Measurements from ENCODE around the gene RBMS3. TPM values are rescaled to one million over a fixed set of nuclear protein-coding genes. Genes with fewer than 3 reads are reported as not detected.

RBMS3 gene
- total RNA-seq, 1 donor from 2014 or later, result 0.47 TPM

GRCh38 chr3:29274667-29275066 lies 6.2 kb upstream of the RBMS3 start:
- H3K4me3 ChIP-seq, result no peak overlapping the region
- H3K27me3 ChIP-seq, result no peaks in the 10 kb centered on the region
- Mint-ChIP-seq H3K9me3 (no peaks in the 10 kb centered on the region), H3K27ac (no peak overlapping the region), H3K27me3 (ENCODE audit: insufficient read depth, low read depth) (peaks cover 2% of the 10 kb centered on the region), H3K4me1 (peaks cover 7% of the 10 kb centered on the region), H3K36me3 (no peaks in the 10 kb centered on the region), H3K4me3 (no peak overlapping the region)
- no peak overlapping the region for H3K9ac ChIP-seq
- H2AFZ ChIP-seq (replicated peaks), result no peak overlapping the region
- no peaks in the 10 kb centered on the region for H3F3A ChIP-seq (ENCODE audit: low read depth)
- no peak for DNase-seq (ENCODE audit: low spot score)
- H3K79me2 ChIP-seq (ENCODE audit: low read depth), result no peaks in the 10 kb centered on the region
- no peaks in the 10 kb centered on the region for H4K20me1 ChIP-seq (ENCODE audit: low read depth)
- TF ChIP-seq EZH2 (IDR thresholded peaks at IDR 0.05) (no peak), EZH2phosphoT487 (IDR thresholded peaks at IDR 0.05) (no peak), CTCF (IDR thresholded peaks at IDR 0.05) (no peak)
- H3K27ac ChIP-seq, result no peak overlapping the region
- no peaks in the 10 kb centered on the region for H3K36me3 ChIP-seq
- no peaks in the 10 kb centered on the region for H3K4me1 ChIP-seq
- no peak overlapping the region for H3K4me2 ChIP-seq
- no peaks in the 10 kb centered on the region for H3K9me3 ChIP-seq (ENCODE audit: low read depth)

GRCh38 chr3:29275309-29275708 lies 5.6 kb upstream of the RBMS3 start:
- no peaks in the 10 kb centered on the region for H3K36me3 ChIP-seq
- Mint-ChIP-seq H3K27ac (peak overlapping the region; percentile 38), H3K4me1 (peaks cover 12% of the 10 kb centered on the region), H3K9me3 (no peaks in the 10 kb centered on the region), H3K27me3 (ENCODE audit: insufficient read depth, low read depth) (peaks cover 2% of the 10 kb centered on the region), H3K36me3 (no peaks in the 10 kb centered on the region), H3K4me3 (no peak overlapping the region)
- no peak overlapping the region for H2AFZ ChIP-seq (replicated peaks)
- no peaks in the 10 kb centered on the region for H3K9me3 ChIP-seq (ENCODE audit: low read depth)
- H3K4me1 ChIP-seq, result no peaks in the 10 kb centered on the region
- no peak for DNase-seq (ENCODE audit: low spot score)
- H3K27ac ChIP-seq, result no peak overlapping the region
- H3K79me2 ChIP-seq (ENCODE audit: low read depth), result no peaks in the 10 kb centered on the region
- H3K27me3 ChIP-seq, result no peaks in the 10 kb centered on the region
- H3K9ac ChIP-seq, result no peak overlapping the region
- H4K20me1 ChIP-seq (ENCODE audit: low read depth), result no peaks in the 10 kb centered on the region
- H3F3A ChIP-seq (ENCODE audit: low read depth), result peaks cover 4% of the 10 kb centered on the region
- H3K4me3 ChIP-seq, result no peak overlapping the region
- H3K4me2 ChIP-seq, result no peak overlapping the region
- TF ChIP-seq EZH2 (IDR thresholded peaks at IDR 0.05), result no peak
- no peak for TF ChIP-seq EZH2phosphoT487 (IDR thresholded peaks at IDR 0.05)
- no peak for TF ChIP-seq CTCF (IDR thresholded peaks at IDR 0.05)

GRCh38 chr3:29277249-29277648 lies 3.6 kb upstream of the RBMS3 start:
- TF ChIP-seq EZH2 (IDR thresholded peaks at IDR 0.05) (no peak), EZH2phosphoT487 (IDR thresholded peaks at IDR 0.05) (no peak), CTCF (IDR thresholded peaks at IDR 0.05) (no peak)
- Histone ChIP-seq H3K9me3 (ENCODE audit: low read depth) (no peaks in the 10 kb centered on the region), H3F3A (ENCODE audit: low read depth) (peaks cover 22% of the 10 kb centered on the region), H3K79me2 (ENCODE audit: low read depth) (no peaks in the 10 kb centered on the region), H4K20me1 (ENCODE audit: low read depth) (no peaks in the 10 kb centered on the region), H3K9ac (no peak overlapping the region), H3K27me3 (no peaks in the 10 kb centered on the region), H3K4me1 (peaks cover 8% of the 10 kb centered on the region), H3K4me3 (no peak overlapping the region), H3K27ac (no peak overlapping the region), H2AFZ (replicated peaks) (no peak overlapping the region), H3K36me3 (no peaks in the 10 kb centered on the region), H3K4me2 (no peak overlapping the region)
- H3K27ac Mint-ChIP-seq, result no peak overlapping the region
- no peak overlapping the region for H3K4me3 Mint-ChIP-seq
- H3K9me3 Mint-ChIP-seq, result no peaks in the 10 kb centered on the region
- H3K27me3 Mint-ChIP-seq (ENCODE audit: insufficient read depth, low read depth), result peaks cover 4% of the 10 kb centered on the region
- peaks cover 30% of the 10 kb centered on the region for H3K4me1 Mint-ChIP-seq
- no peak for DNase-seq (ENCODE audit: low spot score)
- no peaks in the 10 kb centered on the region for H3K36me3 Mint-ChIP-seq
